AG09309 (cell line): ENCODE data around the gene DYNC1I1.

Experiments used
- DNase-seq: peaks from one replicate; pipeline ENCODE4 v3.0.0-alpha.2; 2010; ENCODE audit warnings: low read depth
- H3K4me3 ChIP-seq: 2 replicates; pipeline ENCODE4 v1.5.1; 2011; ENCODE audit warnings: mild to moderate bottlenecking, low read depth, low read length, moderate library complexity; ENCODE audit not compliant: control insufficient read depth
- TF ChIP-seq, protein P1 (sequence below): IDR thresholded peaks from 2 replicates; pipeline ENCODE4 v1.5.1; 2011; ENCODE audit warnings: mild to moderate bottlenecking, low read depth, low read length, inconsistent platforms; ENCODE audit not compliant: insufficient read depth, control insufficient read depth; ENCODE audit errors: missing control alignments

DYNC1I1 gene

DNA sequence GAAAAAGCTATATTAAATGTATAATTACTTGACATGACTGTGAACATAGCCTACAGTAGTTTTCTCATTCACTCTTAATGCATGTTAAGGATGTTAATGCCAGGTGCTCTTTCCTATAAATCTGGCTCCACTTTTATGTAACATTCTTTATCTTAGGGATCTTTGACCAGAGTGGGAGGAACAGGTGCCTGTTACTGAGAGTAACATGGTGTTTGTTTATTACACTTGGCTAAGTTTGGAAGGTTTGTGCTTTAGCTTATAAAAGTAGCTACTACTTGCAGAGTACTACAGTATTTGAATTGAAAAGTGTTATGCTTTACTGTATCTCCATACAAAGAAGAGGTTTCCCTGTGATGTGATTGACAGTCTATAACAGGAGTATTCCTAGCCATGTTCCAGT is 183.4 kb downstream of the DYNC1I1 start:
- TF ChIP-seq, protein P1, sequence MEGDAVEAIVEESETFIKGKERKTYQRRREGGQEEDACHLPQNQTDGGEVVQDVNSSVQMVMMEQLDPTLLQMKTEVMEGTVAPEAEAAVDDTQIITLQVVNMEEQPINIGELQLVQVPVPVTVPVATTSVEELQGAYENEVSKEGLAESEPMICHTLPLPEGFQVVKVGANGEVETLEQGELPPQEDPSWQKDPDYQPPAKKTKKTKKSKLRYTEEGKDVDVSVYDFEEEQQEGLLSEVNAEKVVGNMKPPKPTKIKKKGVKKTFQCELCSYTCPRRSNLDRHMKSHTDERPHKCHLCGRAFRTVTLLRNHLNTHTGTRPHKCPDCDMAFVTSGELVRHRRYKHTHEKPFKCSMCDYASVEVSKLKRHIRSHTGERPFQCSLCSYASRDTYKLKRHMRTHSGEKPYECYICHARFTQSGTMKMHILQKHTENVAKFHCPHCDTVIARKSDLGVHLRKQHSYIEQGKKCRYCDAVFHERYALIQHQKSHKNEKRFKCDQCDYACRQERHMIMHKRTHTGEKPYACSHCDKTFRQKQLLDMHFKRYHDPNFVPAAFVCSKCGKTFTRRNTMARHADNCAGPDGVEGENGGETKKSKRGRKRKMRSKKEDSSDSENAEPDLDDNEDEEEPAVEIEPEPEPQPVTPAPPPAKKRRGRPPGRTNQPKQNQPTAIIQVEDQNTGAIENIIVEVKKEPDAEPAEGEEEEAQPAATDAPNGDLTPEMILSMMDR: no peak
- DNase-seq: no peak
- H3K4me3 ChIP-seq: no peak overlapping the region

DNA sequence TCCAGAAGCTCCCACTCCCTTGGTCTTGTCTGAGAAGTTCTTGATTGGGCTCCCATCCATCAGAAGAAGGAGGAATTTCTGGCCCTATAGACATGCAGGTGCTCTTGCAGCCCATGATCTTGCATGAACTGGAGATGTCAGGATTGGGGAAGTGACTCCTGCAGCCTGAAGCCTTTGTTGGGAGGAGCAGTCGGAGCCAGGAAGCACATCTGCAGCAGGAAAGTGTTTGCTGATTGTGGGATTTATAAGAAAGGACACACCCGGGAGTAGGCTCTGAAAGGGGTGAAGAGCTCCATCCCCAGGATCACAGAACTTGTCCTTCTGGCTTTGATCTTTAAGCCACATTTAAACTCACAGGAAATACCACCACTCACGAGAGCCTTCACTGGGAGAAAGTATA is 185.2 kb downstream of the DYNC1I1 start:
- no peak for DNase-seq
- TF ChIP-seq, protein P1: no peak
- H3K4me3 ChIP-seq: no peak overlapping the region

- no peak overlapping the region for H3K4me3 ChIP-seq
- DNase-seq: no peak
- TF ChIP-seq, protein P1: no peak
Measured at GRCh38 chr7:95960706-95961244, 188.4 kb downstream of the DYNC1I1 start.

- DNase-seq: no peak
- TF ChIP-seq, protein P1: no peak
- H3K4me3 ChIP-seq: no peak overlapping the region
Measured at GRCh38 chr7:95963446-95963990, 191.2 kb downstream of the DYNC1I1 start.

- TF ChIP-seq, protein P1: no peak
- no peak overlapping the region for H3K4me3 ChIP-seq
- DNase-seq: no peak
Measured at GRCh38 chr7:95971716-95972115, 199.4 kb downstream of the DYNC1I1 start.

DNA sequence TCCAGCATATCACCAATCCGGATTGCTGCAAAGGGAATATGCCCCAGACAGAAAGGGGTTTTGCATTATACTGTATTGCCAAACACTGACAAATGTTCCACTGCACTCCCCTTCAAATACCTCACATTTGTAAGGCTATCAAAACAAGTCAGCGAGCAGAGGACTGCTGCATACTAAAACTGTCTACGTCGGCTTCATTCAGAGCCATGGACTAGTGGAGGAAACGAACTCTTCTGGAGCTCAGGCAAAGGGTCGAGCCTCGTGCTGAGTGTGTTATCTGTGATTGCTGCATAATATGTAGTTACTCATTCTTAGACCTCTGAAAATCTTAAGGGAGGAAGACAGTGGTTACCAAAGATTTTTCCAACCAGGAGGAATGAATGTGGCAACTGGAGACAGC is 200.2 kb downstream of the DYNC1I1 start:
- no peak overlapping the region for H3K4me3 ChIP-seq
- DNase-seq: no peak
- TF ChIP-seq, protein P1: no peak

DNA sequence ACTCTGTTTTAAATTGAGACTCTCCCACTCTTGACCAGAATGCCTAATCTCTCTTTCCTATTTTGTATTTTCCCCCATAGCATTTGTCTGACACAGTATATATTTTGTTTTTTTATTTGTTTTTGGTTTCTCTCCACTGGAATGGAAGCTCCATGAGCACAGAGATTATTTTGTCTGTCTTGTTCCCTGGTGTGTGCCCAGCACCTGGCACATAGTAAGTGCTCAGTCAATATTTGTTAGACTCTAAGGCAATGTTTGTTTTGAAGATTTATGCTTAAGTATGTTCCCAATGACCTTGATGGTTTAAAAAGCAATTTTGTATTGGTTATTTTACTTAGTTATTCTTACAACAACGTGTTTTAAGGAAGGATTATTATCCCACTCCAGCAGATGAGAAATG is 201.8 kb downstream of the DYNC1I1 start:
- DNase-seq: no peak
- H3K4me3 ChIP-seq: no peak overlapping the region
- TF ChIP-seq, protein P1: no peak
